ENCODE data around the gene FGD4. TPM values are rescaled to one million over a fixed set of nuclear protein-coding genes. Genes with fewer than 3 reads are reported as not detected.
A peak's percentile ranks its signal among the peaks of the same experiment; 100 is the strongest.

The FGD4 gene
- total and polyA plus RNA-seq, 2 donors (not counting 3 experiments of a cell fraction or from before 2014, with no cell fraction given) = 6.6 to 44.7 TPM

DNA sequence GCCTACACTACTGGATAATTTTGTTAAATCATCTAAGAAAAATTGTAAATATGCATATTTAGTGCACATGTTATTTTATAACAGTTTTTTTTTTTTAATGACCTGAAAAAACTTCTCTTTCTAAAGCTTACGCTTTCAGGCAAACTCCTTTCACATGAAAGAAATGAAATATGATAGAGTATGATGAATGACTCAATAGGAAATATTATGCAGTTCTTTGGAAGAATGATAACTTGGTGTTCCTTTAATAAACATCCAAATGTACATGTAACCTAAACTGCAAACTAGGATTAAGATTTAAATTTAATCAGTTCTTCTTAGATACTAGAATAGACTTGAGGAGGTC, 136.6 kb downstream of the FGD4 start:
- H3K4me2 ChIP-seq (ENCODE audit: insufficient read depth, low read length) = peak overlapping the region; percentile 96
- TF ChIP-seq POLR2A (IDR thresholded peaks at IDR 0.05; ENCODE audit: low read depth, low read length) = no peak
- peak; percentile 41 for TF ChIP-seq FOS (IDR thresholded peaks at IDR 0.05; ENCODE audit: borderline replicate concordance, insufficient read depth, low read length)
- peak overlapping the region; percentile 79 for H3K9ac ChIP-seq (replicated peaks; ENCODE audit: extremely low read depth, insufficient read depth, low read length)
- H3K4me1 ChIP-seq (ENCODE audit: control insufficient read depth, extremely low read depth, insufficient read depth, low read length) = peaks cover 30% of the 10 kb centered on the region
- H2AFZ ChIP-seq (ENCODE audit: low read depth, low read length) = no peak overlapping the region
- H4K20me1 ChIP-seq (replicated peaks; ENCODE audit: control insufficient read depth, extremely low read depth, insufficient read depth, low read length) = peaks cover 4% of the 10 kb centered on the region
- DNase-seq (ENCODE audit: low read depth, low spot score) (peak; percentile 68), FAIRE-seq (no peak)
- ChIA-PET CTCF (interaction anchor here (0.6 to 2.2 kb wide), 5 partner anchors 9 to 136 kb away, joined by 3 to 11 read pairs (median 5); no protein-coding TSS in a partner anchor), POLR2A (no interaction called here)
- H3K27ac ChIP-seq (ENCODE audit: insufficient read depth, low read depth, low read length) = peak overlapping the region; percentile 67
- no peaks in the 10 kb centered on the region for H3K9me3 ChIP-seq (replicated peaks; ENCODE audit: control insufficient read depth, insufficient read depth, low read length)
- intact Hi-C loops (cut with micrococcal nuclease) (loop anchor here (1.0 to 5.0 kb wide), 6 partner anchors 15 to 171 kb away; partner anchors contain the start of gene DNM1L), dilution Hi-C loops (cut with MboI; ENCODE audit: extremely low pct_ligation_motif_present, low sequenced_read_pairs) (loop anchor here (10.0 kb wide), 1 partner anchor 51 kb away; no protein-coding TSS in a partner anchor)
- H3K4me3 ChIP-seq (replicated peaks in 1 of 3; ENCODE audit: insufficient read depth in 1 of 3, low read depth in 1 of 3, low read length in 3 of 3) = peak overlapping the region in 2 of 3 experiments; percentile 45 to 73
- no TSS peak for BruUV-seq (replicated peaks)
- peaks cover 45% of the 10 kb centered on the region for H3K79me2 ChIP-seq (ENCODE audit: control insufficient read depth, insufficient read depth, low read length)
- H3K9me1 ChIP-seq (replicated peaks; ENCODE audit: control insufficient read depth, extremely low read depth, insufficient read depth, low read length) = no peaks in the 10 kb centered on the region
- H3K36me3 ChIP-seq (ENCODE audit: control insufficient read depth in 2 of 2, extremely low read depth in 1 of 2, insufficient read depth in 2 of 2, low read length in 2 of 2) = no peaks in the 10 kb centered on the region
- H3K27me3 ChIP-seq (ENCODE audit: control insufficient read depth in 2 of 2, insufficient read depth in 2 of 2, low read length in 2 of 2) = no peaks in the 10 kb centered on the region

DNA sequence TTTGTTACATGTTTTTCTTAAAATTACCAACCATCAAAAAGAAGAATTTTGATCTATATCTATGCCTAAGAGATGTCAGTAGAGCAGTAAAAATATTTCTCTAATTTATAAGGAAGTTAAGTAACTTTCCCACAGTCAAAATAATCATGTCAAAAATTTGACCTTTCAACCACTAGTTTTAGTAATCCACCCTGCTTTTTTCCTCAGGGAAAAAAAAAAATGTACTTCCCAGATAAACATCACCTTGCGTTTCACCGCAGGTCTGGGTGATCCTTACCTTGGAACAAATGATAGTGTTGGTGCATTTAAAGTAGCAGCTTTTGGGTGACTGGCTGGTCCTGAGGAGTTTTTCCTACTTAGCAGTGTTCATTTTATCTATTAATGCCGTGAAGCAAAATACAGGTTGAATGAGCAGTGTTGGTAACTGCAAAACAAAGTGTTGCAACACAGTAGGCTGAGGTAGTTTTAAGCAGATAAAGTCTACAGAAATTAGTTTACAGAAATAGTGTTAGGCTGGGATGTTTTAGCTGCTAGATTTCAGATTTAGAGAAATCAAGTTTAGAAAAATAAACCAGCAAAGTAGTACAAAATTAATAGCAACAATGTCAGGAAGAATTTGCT, 142.5 kb downstream of the FGD4 start:
- BruUV-seq (replicated peaks) = no TSS peak
- dilution Hi-C loops (cut with MboI; ENCODE audit: extremely low pct_ligation_motif_present, low sequenced_read_pairs) = no loop called here

More for the DNA sequence above, 142.5 kb downstream of the FGD4 start:
- no peak overlapping the region for H3K27ac ChIP-seq (ENCODE audit: insufficient read depth, low read depth, low read length)
- TF ChIP-seq EZH2 (IDR thresholded peaks at IDR 0.05; ENCODE audit: borderline replicate concordance, low read depth, low read length, severe bottlenecking) (no peak), POLR2AphosphoS5 (IDR thresholded peaks at IDR 0.05; ENCODE audit: insufficient read depth, low read depth, low read length) (no peak), JUN (IDR thresholded peaks at IDR 0.05; ENCODE audit: borderline replicate concordance, insufficient read depth, insufficient read length, low read depth) (no peak)
- H3K9ac ChIP-seq (replicated peaks; ENCODE audit: extremely low read depth, insufficient read depth, low read length) = no peak overlapping the region
- H3K9me1 ChIP-seq (replicated peaks; ENCODE audit: control insufficient read depth, extremely low read depth, insufficient read depth, low read length) = no peaks in the 10 kb centered on the region
- no peak overlapping the region for H3K4me3 ChIP-seq (replicated peaks in 1 of 3; ENCODE audit: insufficient read depth in 1 of 3, low read depth in 1 of 3, low read length in 3 of 3)
- FAIRE-seq (no peak), DNase-seq (ENCODE audit: low read depth, low spot score) (peak; percentile 36)
- H3K4me2 ChIP-seq (ENCODE audit: insufficient read depth, low read length) = no peak overlapping the region
- H3K79me2 ChIP-seq (ENCODE audit: control insufficient read depth, insufficient read depth, low read length) = peaks cover 75% of the 10 kb centered on the region
- no peaks in the 10 kb centered on the region for H3K9me3 ChIP-seq (replicated peaks; ENCODE audit: control insufficient read depth, insufficient read depth, low read length)
- H3K27me3 ChIP-seq (ENCODE audit: control insufficient read depth in 2 of 2, insufficient read depth in 2 of 2, low read length in 2 of 2) = no peaks in the 10 kb centered on the region
- intact Hi-C loops (cut with micrococcal nuclease) = no loop called here
- H3K4me1 ChIP-seq (ENCODE audit: control insufficient read depth, extremely low read depth, insufficient read depth, low read length) = peaks cover 16% of the 10 kb centered on the region
- H4K20me1 ChIP-seq (replicated peaks; ENCODE audit: control insufficient read depth, extremely low read depth, insufficient read depth, low read length) = peaks cover 2% of the 10 kb centered on the region
- H3K36me3 ChIP-seq (ENCODE audit: control insufficient read depth in 2 of 2, extremely low read depth in 1 of 2, insufficient read depth in 2 of 2, low read length in 2 of 2) = no peaks in the 10 kb centered on the region
- no peak overlapping the region for H2AFZ ChIP-seq (ENCODE audit: low read depth, low read length)
- POLR2A ChIA-PET = no interaction called here
- CTCF ChIA-PET = interaction anchor here (0.6 to 1.7 kb wide), 7 partner anchors 15 to 86 kb away, joined by 3 to 5 read pairs (median 3); no protein-coding TSS in a partner anchor

Measured in endothelial cell of umbilical vein (primary cell).